HG02642 (cell line): ENCODE data around the gene GALR3.
"Not testable (repeated sequence)": the region's sequence is repeated elsewhere in the genome, so short reads cannot be mapped to it uniquely, and the experiment has no call there.

Source experiments
- ATAC-seq: cut with Tn5 transposase; IDR thresholded peaks from one replicate; pipeline ENCODE4 v1.9.1; 2021; ENCODE audit warnings: mild to moderate bottlenecking; ENCODE audit not compliant: unreplicated experiment, poor library complexity

GALR3 gene, protein sequence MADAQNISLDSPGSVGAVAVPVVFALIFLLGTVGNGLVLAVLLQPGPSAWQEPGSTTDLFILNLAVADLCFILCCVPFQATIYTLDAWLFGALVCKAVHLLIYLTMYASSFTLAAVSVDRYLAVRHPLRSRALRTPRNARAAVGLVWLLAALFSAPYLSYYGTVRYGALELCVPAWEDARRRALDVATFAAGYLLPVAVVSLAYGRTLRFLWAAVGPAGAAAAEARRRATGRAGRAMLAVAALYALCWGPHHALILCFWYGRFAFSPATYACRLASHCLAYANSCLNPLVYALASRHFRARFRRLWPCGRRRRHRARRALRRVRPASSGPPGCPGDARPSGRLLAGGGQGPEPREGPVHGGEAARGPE

DNA sequence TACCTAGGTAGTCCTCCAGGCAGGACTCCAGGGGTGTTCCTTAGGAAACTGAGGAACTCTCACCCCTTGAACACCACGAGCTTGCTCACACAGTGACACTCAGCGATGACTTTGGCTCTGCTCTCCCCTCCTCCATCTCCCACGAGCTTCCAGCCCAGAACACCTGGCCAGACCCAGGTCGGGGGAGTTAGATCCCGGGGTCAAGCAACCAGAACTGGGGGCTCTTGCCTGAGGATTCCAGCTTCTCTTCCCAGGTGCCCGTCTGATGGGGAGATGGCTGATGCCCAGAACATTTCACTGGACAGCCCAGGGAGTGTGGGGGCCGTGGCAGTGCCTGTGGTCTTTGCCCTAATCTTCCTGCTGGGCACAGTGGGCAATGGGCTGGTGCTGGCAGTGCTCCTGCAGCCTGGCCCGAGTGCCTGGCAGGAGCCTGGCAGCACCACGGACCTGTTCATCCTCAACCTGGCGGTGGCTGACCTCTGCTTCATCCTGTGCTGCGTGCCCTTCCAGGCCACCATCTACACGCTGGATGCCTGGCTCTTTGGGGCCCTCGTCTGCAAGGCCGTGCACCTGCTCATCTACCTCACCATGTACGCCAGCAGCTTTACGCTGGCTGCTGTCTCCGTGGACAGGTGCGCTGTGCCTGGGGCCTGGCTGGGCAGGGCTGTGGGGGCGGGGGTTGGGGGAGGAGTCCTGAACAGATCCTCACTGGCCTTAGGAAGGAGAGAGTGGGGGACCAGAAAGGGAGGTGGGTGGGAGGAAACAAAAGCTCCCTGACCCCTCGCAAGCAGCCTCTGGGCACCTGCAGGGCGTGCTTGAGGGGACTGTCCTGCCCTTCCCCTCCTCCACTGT, at the start of gene GALR3:
TSS of gene GALR3 (plus strand) at position 249 of the 852 bp plus-strand sequence. CDS start at position 274, 25 bp downstream.
- ATAC-seq = no peak

DNA sequence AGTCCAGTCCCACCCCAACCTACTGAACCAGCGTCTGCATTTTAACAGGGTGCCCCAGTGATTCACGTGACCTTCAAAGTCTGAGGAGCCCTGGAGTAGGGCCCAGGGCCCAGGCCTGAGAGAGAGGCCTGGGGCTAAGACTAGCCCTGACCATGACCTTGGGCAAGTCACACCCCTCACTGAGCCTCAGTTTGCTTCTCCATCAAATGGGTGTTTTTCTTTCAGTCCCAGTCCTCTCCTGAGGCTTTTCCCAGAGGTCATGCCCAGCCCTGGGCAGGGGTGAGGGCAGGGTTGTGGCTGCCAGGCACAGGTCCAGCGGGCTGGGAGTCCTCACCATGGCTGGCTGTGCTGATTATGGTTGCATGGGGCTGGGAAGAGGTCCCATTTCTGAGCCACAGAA, 48.5 kb upstream of the GALR3 start:
- no peak for ATAC-seq

DNA sequence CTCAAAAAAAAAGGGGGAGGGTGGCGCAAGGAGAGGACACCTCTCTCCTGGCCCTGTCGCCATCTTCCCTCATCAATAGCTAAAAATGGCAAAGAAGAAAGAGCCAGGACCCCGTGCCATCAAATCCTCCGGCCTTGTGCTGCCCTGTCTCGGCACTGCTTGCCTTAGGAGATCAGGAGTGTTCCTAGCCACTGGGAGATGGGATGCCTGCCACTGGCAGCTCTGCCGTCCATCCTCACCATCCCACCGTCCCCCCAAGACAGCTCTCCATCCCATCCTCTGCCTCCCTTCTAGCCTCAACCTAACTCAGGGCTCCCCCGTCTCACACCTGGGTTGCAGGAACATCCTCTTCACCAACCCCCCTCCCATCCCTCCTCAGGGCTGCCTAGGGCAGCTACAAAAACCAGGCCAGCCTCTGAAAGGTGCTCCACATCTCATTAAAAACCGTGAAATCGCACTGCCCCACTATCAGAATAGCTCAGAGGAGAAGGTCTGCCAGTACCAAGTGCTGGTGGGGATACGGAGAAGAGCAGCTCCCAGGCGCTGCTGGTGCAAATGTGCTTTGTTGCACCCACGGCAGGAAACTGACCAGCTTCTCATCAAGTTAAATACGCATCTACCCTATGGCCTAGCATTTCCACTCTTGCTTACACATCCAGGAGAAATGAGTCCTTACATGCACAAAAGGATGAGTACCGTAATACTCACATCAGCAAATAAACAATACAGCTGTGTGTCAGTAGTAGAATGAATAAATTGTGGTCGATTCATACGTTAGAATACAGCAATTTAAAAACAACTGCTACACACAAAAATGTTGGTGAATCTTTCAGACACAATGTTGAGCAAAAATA, 47.2 kb upstream of the GALR3 start:
- no peak for ATAC-seq

DNA sequence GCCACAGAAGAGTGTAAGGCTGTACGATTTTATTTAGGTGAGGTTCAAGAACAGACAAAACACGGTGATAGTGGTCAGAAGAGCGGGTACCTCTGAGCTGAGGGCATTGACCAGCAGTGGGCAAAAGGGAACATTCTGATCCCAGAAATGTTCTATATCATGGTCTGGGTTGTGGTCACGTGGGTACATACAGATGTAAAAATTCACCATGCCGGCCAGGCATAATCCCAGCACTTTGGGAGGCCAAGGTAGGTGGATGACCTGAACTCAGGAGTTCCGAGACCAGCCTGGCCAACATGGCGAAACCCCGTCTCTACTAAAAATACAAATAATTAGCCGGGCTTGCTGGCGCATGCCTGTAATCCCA, 46.6 kb upstream of the GALR3 start:
- no peak for ATAC-seq

DNA sequence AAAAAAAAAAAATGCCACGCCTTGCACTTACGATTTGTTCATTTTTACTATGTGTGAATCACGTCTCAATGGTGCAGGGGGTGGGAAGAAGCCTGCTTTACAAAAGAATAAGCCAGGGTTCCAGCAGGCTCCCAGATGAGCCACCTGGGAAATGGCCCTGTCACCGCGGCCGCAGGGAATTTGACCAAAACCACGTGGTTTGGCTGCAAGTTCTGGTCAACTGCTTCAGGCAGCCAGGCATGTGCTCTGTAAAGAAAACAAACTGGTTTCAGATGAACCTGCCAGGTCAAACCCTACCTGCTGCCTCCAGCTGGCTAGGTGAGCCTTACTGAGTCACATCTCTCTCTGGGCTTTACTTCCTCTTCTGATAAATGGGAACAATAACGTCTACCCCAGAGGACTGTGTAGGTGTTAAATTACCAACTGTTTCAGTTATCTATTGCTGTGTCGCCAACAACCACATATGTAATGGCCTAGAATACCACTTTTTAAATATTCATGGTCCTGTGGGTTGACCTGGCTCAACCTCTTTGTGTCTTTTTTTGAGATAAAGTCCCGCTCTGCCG, 46.0 kb upstream of the GALR3 start:
- no peak for ATAC-seq

DNA sequence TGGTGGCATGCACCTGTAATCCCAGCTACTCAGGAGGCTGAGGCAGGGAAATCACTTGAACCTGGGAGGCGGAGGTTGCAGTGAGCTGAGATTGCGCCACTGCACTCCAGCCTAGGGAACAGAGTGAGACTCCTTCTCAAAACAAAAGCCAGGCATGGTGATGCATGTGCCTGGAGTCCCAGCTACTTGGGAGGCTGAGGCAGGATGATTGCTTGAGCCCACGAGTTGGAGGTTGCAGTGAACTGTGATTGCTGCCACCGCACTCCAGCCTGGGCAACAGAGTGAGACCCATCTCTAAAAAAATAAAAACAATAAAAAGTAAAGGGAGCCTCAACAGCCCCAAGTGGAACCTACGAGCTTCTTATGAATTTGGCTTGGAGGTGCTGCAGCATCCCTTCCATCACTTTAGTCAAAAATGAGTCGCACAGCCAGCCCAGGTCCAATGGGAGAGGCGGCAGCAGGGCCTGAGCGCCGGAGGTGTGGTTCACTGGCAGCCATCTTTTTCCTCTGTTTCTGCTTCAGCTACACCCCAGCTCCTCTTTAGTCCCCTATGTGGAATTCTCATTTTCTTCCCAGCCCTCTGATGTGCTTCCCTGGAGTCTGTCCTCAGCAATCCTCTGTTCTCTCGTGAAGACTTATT, 44.7 kb upstream of the GALR3 start:
- no peak for ATAC-seq

DNA sequence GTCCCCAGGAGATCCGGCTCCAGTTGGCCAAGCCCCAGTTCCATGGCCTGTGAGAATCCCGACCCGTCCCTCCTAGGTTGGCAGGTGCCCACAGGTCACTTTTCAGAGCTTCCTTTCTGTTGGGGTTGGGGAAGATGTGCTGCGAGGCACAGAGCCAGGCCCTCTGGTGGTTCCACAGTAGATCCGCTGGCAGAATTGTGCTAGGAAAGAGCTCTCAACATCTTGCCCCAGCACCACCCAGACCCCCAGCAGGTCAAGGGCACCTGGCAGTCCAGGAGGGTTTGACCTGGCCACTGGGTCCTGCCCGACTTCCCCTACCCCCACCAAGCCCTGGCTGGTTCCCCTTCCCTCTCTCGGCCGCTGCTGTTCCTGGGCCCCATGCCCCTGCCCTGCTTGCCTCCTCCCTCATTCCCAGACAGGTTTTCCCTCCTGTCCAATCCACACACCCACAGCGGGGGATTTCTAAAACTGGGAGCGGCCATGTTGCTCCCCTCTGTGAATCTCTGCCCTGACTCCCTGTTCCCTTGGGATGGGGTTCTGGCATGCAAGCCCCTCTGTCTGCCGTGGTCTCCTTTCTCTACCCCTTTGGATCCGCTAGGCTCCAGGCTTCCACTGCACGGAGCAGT, 41.6 kb upstream of the GALR3 start:
- no peak for ATAC-seq

DNA sequence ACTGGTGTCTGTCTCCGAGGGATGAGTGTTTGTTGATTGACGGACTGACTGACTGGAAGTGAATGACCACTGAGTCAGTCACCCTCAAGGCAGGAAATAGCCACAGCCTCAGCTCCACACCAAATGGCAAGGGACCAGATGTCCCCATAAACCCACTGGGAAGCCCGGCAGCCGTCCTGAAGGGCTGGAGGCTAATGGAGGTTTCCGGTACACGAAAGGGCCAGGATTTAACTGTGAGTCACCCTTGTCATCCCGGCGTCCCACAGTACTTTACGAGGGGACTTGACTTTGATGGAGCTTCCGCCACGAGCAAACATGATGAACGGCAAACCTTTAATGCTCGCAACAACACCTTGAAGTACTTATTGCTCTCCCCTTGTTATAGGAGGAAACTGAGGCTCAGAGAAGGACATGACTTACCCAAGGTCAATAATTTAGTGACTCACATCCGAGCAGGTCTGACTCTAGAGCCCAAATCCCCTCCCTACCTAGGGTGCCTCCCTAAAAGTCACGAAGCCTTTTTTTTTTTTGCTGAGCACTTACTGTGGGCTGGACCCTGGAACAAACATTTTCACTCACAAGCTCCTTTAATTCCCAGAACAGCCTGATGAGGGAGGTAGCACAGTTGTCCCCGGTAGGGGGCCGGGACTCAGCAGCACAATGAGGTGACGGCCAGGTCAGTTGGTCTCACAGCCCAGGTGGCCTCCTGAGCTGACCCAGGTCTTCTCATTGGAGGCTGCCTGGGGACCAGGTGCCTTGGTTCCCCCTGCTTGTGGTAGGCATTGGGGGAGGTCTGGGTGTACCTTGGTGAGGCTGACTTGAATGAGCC, 40.6 kb upstream of the GALR3 start:
- no peak for ATAC-seq

DNA sequence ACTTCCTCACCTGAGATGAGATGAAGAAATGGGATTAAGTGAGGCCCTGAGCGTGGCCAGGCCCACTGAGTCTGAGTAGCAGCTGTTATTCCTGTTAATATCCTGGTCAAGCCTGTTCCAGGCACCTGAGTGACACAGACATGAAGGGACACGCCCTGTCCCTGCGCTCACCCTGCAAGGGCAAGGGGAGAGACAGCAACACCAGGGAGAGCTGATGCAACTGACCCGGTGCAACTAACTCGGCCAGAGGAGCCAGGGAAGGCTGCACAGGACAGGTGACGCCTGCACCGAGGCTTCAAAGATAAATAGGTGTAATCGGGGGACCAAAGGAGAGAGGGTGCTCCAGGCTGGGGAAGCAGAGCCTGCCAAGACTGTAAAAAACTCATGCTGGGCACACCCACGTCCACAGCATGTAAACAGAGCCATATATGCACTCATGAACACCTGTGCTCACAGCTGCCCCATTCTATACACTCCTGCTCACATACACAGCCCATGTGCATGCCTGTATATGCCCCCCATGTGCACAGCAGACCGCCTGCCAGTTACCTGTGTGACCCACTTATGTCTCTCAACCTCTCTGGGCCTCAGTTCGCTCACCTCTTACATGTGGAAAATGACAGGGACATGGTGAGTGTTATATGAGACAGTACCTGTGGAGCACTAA, 38.2 kb upstream of the GALR3 start:
- no peak for ATAC-seq

DNA sequence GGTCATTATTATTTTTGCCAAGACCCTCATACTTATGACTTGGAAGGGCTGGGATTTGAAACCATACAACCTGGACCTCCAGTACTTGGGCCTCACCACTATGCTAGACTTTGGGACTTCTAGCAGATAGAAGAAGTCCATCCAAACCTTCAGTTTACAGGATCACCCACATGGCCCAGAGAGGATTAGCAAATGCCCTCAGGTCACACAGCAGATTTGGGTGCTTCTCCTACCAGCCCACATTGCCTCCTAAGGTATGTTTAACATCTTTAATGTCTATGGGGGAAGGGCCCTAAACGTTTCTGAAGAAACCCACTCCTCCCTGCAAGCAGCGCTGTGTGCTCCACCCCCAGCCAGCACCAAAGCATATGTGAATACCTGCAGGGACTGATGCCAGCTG, 32.9 kb upstream of the GALR3 start:
- no peak for ATAC-seq

DNA sequence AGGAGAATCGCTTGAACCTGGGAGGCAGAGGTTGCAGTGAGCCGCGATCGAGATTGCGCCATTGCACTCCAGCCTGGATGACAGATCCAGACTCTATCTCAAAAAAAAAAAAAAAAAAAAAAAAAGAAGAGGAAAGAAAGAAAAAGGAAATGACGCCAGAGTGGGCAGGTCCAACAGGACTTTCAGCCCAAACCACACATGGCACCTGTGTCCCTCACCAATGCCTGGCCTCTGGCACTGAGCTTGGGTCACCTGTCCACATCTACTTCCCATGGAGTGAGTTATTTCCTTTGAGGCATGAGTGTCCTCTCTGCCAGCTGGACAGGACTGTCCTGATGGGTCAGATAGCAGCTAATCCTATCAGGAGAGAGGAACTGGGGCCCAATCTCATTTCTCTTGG, 30.7 kb upstream of the GALR3 start:
- no peak for ATAC-seq

DNA sequence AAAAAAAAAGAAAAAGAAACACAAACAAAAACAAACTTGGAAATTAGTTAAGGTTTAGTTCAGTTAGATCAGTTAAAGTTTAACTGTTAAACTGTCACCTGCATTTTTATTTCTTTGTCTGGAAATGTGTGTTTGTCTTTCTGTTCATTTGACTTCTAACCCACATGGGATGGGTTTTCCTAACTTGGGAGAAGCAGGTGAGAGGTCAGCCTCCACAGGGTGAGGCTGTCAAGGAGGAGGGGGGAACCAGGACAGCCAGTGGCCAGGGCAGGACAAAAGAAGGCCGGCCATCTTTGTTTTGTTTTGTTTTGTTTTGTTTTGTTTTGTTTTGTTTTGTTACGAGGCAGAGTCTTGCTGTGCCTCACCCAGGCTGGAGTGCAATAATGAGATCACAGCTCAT, 28.8 kb upstream of the GALR3 start:
- no peak for ATAC-seq

DNA sequence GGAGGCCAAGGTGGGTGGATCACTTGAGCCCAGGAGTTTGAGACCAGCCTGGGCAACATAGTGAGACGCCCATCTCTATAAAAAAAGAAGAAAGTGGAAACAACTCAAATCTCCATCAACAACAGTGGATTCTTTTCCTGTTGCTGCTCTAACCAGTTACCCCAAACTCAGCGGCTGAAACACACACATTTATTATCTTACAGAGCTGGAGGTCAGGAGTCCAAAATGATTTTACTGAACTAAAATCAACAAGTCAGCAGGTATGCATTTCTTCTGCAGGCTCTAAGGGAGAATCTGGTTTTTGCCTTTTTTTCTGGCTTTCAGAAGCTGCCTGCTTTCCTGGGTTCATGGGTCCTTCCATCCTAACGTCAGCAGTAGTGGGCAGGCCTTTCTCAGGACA, 27.1 kb upstream of the GALR3 start:
- no peak for ATAC-seq

DNA sequence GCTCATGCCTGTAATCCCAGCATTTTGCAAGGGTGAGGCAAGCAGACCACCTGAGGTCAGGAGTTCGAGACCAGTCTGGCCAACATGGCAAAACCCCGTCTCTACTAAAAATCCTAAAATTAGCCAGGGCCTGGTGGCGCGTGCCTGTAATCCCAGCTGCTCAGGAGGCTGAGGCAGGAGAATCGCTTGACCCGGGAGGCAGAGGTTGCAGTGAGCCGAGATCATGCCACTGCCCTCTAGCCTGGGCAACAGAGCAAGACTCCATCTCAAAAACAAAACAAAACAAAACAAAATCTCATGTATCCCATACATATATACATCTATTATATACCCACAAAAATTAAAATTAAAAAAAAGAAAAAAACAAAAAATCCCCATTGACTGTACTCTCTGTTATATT, 25.9 kb upstream of the GALR3 start:
- ATAC-seq = not testable (repeated sequence)

DNA sequence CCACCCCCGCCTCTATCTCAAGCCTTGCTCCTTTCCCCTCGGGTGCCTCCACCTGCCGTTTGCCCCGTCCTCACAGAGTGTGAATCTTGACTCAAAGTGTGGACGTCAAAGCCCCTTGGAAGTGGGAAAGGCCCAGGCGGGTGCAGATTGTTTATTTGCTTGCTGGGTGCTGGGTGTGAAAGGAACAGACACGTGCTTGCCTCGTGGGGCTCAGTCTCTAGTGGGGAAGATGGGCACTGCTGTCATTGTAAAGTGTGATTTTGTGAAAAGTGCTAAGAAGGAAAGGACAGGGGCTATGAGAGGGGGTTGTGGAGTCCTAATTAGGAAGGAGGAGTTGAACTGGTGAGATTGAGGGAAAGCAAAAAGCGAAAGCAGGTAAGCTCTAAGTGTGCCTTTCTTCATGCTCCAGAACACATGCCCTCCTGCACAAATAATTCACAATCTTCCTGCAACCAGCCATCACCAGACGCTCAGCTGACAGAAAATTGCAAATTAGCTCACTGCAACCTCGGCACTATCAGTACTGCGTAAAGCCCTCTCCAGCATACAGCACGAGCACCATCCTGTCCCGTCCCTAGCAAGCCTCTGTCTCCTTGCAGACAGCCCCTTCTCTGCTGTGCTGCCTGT, 25.2 kb upstream of the GALR3 start:
- ATAC-seq = no peak

DNA sequence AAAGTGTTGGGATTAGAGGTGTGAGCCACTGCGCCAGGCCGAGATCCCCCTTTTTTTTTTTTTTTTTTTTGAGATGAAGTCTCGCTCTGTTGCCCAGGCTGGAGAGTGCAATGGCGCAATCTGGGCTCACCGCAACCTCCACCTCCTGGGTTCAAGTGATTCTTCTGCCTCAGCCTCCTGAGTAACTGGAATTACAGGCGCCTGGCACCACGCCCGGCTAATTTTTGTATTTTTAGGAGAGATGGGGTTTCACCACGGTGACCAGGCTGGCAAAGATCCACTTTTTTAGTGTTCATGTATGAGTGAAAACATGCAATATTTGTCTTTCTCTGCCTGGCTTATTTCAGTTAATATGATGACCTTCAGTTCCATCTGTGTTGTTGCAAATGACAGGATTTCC, 23.2 kb upstream of the GALR3 start:
- not testable (repeated sequence) for ATAC-seq

DNA sequence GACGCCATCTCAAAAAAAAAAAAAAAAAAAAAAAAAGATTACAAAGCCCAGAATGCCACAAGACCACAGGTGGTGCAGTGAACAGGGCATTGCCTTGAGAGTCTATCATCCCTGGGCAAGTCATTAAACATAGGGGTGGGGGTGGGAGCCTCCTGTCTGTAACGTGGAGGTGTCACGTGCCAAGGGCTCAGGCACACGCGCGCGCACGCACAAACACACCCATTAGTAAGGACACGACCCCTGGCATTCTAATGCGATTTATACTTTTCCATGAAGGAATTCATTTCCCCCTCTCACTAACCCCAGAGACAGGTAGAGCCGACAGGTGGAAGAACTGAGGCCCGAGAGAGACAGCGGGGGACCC, 21.3 kb upstream of the GALR3 start:
- no peak for ATAC-seq
